Measurements from ENCODE around the gene SIAH1.

DNA sequence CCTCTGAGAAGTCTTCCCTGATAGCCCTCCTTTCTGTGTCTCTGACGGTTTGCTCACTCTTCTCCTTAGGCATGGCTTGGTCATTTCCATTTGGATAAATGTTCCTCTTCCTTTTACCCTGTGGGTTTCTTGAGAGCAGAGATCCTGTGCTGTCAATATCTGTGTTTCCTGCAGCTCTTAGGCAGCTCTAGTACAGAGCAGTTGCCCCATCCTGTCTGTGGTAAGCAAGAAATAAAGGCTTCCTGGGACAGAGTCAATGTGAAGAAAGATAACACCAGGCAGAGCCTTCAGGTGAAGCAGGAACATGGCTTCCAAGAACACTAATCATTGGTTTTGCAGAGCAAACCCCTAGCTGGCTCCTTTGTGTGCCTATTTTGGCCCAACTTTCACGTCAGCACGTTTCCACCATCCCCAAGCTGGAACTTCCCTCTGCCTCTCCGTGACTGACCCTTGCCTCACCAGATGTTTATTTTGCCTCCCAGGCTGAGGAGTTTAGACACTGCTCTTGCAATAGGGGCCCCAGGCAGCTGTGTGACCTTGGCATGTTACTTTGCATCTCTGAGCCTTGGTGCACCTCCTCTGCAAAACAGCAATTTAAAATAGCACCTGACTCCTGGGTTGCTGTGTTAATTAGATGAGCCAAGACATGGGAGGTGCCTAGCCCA lies 49.6 kb upstream of the SIAH1 start:
- TF ChIP-seq, protein P1, sequence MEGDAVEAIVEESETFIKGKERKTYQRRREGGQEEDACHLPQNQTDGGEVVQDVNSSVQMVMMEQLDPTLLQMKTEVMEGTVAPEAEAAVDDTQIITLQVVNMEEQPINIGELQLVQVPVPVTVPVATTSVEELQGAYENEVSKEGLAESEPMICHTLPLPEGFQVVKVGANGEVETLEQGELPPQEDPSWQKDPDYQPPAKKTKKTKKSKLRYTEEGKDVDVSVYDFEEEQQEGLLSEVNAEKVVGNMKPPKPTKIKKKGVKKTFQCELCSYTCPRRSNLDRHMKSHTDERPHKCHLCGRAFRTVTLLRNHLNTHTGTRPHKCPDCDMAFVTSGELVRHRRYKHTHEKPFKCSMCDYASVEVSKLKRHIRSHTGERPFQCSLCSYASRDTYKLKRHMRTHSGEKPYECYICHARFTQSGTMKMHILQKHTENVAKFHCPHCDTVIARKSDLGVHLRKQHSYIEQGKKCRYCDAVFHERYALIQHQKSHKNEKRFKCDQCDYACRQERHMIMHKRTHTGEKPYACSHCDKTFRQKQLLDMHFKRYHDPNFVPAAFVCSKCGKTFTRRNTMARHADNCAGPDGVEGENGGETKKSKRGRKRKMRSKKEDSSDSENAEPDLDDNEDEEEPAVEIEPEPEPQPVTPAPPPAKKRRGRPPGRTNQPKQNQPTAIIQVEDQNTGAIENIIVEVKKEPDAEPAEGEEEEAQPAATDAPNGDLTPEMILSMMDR (conservative IDR thresholded peaks at IDR 0.05 in 1 of 2, IDR thresholded peaks at IDR 0.05 in 1 of 2; ENCODE audit: low read depth in 1 of 2, low read length in 2 of 2) = no peak
- TF ChIP-seq EZH2 (IDR thresholded peaks at IDR 0.05; ENCODE audit: low read length, missing control alignments) = no peak

All from fibroblast of lung (primary cell).